ENCODE results near the gene SLC35G2.
"Not testable (repeated sequence)": the region's sequence is repeated elsewhere in the genome, so short reads cannot be mapped to it uniquely, and the experiment has no call there.

Gene SLC35G2

GRCh38 chr3:136835089-136835812, 16.3 kb downstream of the SLC35G2 start:
- DNase-seq (ENCODE audit: low spot score): no peak

GRCh38 chr3:136835813-136836510, 17.0 kb downstream of the SLC35G2 start:
- peak; percentile 18 for DNase-seq (ENCODE audit: low spot score)

- no peak for DNase-seq (ENCODE audit: low spot score)
Measured at GRCh38 chr3:136836511-136837156, 17.7 kb downstream of the SLC35G2 start.

GRCh38 chr3:136838641-136839555, 20.0 kb downstream of the SLC35G2 start:
- peak; percentile 36 for DNase-seq (ENCODE audit: low spot score)

- no peak for DNase-seq (ENCODE audit: low spot score)
Measured at GRCh38 chr3:136839556-136839931, 20.6 kb downstream of the SLC35G2 start.

- no peak for DNase-seq (ENCODE audit: low spot score)
Measured at GRCh38 chr3:136840252-136840651, 21.3 kb downstream of the SLC35G2 start.

GRCh38 chr3:136842294-136842693, 23.4 kb downstream of the SLC35G2 start:
- DNase-seq (ENCODE audit: low spot score): no peak

- DNase-seq (ENCODE audit: low spot score): no peak
Measured at GRCh38 chr3:136844724-136845123, 25.8 kb downstream of the SLC35G2 start.

- DNase-seq (ENCODE audit: low spot score): no peak
Measured at GRCh38 chr3:136852180-136852579, 33.3 kb downstream of the SLC35G2 start.

- no peak for DNase-seq (ENCODE audit: low spot score)
Measured at GRCh38 chr3:136856665-136857064, 37.7 kb downstream of the SLC35G2 start.

GRCh38 chr3:136858381-136858780, 39.5 kb downstream of the SLC35G2 start:
- DNase-seq (ENCODE audit: low spot score): no peak

GRCh38 chr3:136860541-136860940, 41.6 kb downstream of the SLC35G2 start:
- no peak for DNase-seq (ENCODE audit: low spot score)

- peak; percentile 99 for DNase-seq (ENCODE audit: low spot score)
Measured at GRCh38 chr3:136861890-136862616, 43.1 kb downstream of the SLC35G2 start, which contains the start of gene NCK1. Gene NCK1, plus strand, starts transcription at chr3:136862208. Its CDS starts 65,794 bp downstream, at chr3:136928002.

- peak; percentile 46 for DNase-seq (ENCODE audit: low spot score)
Measured at GRCh38 chr3:136862617-136863322, 43.8 kb downstream of the SLC35G2 start.

- no peak for DNase-seq (ENCODE audit: low spot score)
Measured at GRCh38 chr3:136869282-136869681, 50.4 kb downstream of the SLC35G2 start.

GRCh38 chr3:136872258-136872657, 53.3 kb downstream of the SLC35G2 start:
- not testable (repeated sequence) for DNase-seq (ENCODE audit: low spot score)

- not testable (repeated sequence) for DNase-seq (ENCODE audit: low spot score)
Measured at GRCh38 chr3:136879510-136879909, 60.6 kb downstream of the SLC35G2 start.

GRCh38 chr3:136882571-136882970, 63.6 kb downstream of the SLC35G2 start:
- DNase-seq (ENCODE audit: low spot score): no peak

GRCh38 chr3:136883967-136884720, 65.2 kb downstream of the SLC35G2 start:
- no peak for DNase-seq (ENCODE audit: low spot score)
